ENCODE data around the gene MX2.

Gene MX2

GRCh38 chr21:41326414-41327080 lies 35.3 kb upstream of the MX2 start:
- H3K4me3 ChIP-seq (ENCODE audit: low read length), result no peak overlapping the region
- no peak for DNase-seq (ENCODE audit: low read depth)
- TF ChIP-seq CTCF (IDR thresholded peaks at IDR 0.05; ENCODE audit: insufficient read depth, low read depth, low read length, missing control alignments), result no peak

- TF ChIP-seq CTCF (IDR thresholded peaks at IDR 0.05; ENCODE audit: insufficient read depth, low read depth, low read length, missing control alignments), result no peak
- no peak overlapping the region for H3K4me3 ChIP-seq (ENCODE audit: low read length)
- no peak for DNase-seq (ENCODE audit: low read depth)
These were observed 34.1 kb upstream of the MX2 start for GRCh38 chr21:41327753-41328152.

- no peak for TF ChIP-seq CTCF (IDR thresholded peaks at IDR 0.05; ENCODE audit: insufficient read depth, low read depth, low read length, missing control alignments)
- DNase-seq (ENCODE audit: low read depth), result no peak
- no peak overlapping the region for H3K4me3 ChIP-seq (ENCODE audit: low read length)
These were observed 32.9 kb upstream of the MX2 start for GRCh38 chr21:41328660-41329607.

- DNase-seq (ENCODE audit: low read depth), result no peak
- no peak overlapping the region for H3K4me3 ChIP-seq (ENCODE audit: low read length)
- TF ChIP-seq CTCF (IDR thresholded peaks at IDR 0.05; ENCODE audit: insufficient read depth, low read depth, low read length, missing control alignments), result no peak
These were observed 28.1 kb upstream of the MX2 start for GRCh38 chr21:41333752-41334151.

GRCh38 chr21:41337515-41337914 lies 24.3 kb upstream of the MX2 start:
- H3K4me3 ChIP-seq (ENCODE audit: low read length), result no peak overlapping the region
- no peak for TF ChIP-seq CTCF (IDR thresholded peaks at IDR 0.05; ENCODE audit: insufficient read depth, low read depth, low read length, missing control alignments)
- DNase-seq (ENCODE audit: low read depth), result no peak

GRCh38 chr21:41338455-41338854 lies 23.4 kb upstream of the MX2 start:
- TF ChIP-seq CTCF (IDR thresholded peaks at IDR 0.05; ENCODE audit: insufficient read depth, low read depth, low read length, missing control alignments), result no peak
- DNase-seq (ENCODE audit: low read depth), result no peak
- H3K4me3 ChIP-seq (ENCODE audit: low read length), result no peak overlapping the region

All from epithelial cell of esophagus (primary cell).